Measurements from ENCODE around the gene IL13RA1.
A peak's percentile ranks its signal among the peaks of the same experiment; 100 is the strongest.

The IL13RA1 gene

DNA sequence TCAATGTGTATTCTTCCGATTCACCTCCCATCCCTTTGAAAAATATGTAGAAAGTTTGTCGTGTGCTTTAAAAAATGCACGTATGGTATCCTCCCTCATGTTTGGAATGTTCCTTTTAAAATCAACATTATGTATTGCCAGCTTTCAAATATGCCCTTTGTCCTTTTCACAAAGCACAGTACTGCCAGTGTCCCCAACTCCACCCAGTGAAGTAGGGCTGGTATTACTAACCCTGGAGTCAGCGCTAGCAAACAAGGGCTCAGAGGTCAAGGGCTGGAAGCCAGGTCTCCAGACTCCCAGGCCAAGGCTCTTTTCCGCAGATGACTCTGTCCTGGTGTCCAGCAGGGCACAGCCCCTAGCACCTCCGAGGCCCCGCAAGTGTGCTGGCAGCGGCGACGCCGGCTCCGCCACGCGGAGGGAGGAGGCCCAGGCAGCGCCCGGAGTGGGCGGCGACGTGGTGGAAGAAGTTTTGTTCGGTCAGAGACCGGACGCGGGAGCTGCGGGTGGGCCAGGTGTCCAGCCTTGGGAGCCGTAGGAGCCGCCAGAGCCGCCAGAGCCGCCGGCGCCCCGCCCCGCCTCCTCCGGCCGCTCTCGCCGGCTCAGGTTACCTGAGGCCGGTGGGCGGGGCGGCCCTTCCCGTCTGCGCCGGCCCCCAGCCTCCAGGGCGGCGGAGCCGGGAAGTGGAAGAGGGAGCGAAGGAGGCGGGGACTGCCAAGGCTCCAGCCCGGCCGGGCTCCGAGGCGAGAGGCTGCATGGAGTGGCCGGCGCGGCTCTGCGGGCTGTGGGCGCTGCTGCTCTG lies at the start of gene IL13RA1:
Gene IL13RA1 (plus strand): TSS at position 720 of the 799 bp plus-strand sequence. CDS start 33 bp downstream, at position 753.
- DNase-seq: peak; percentile 58
- Histone ChIP-seq H3K4me3 (ENCODE audit: low read depth, low read length) (peak within 1 kb of the TSS; percentile 67), H3K27ac (peak within 1 kb of the TSS; percentile 78), H3K36me3 (replicated peaks) (no peaks in the 10 kb centered on the region), H3K27me3 (replicated peaks) (no peaks in the 10 kb centered on the region)
- in situ Hi-C loops (cut with HindIII; ENCODE audit: low pct_ligation_motif_present, low sequenced_read_pairs): no loop called here
- TF ChIP-seq, protein P1, sequence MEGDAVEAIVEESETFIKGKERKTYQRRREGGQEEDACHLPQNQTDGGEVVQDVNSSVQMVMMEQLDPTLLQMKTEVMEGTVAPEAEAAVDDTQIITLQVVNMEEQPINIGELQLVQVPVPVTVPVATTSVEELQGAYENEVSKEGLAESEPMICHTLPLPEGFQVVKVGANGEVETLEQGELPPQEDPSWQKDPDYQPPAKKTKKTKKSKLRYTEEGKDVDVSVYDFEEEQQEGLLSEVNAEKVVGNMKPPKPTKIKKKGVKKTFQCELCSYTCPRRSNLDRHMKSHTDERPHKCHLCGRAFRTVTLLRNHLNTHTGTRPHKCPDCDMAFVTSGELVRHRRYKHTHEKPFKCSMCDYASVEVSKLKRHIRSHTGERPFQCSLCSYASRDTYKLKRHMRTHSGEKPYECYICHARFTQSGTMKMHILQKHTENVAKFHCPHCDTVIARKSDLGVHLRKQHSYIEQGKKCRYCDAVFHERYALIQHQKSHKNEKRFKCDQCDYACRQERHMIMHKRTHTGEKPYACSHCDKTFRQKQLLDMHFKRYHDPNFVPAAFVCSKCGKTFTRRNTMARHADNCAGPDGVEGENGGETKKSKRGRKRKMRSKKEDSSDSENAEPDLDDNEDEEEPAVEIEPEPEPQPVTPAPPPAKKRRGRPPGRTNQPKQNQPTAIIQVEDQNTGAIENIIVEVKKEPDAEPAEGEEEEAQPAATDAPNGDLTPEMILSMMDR (IDR thresholded peaks at IDR 0.05; ENCODE audit: low read depth, low read length, missing control alignments): no peak

DNA sequence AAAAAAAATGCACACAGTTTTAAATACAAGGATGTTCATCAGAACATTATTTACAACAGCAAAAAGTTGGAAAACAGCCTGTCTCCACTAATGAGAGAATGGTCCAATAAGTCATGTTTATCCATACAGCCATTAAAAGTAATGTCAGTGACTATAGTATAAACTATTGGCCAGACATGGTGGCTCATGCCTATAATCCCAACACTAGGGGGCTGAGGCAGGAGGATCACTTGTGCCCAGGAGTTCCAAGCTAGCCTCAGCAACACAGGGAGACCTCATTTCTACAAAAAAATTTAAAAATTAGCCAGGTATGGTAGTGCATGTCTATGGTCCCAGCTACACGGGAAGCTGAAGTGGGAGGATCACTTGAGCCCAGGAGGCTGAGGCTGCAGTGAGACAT lies 48.1 kb upstream of the IL13RA1 start:
- Histone ChIP-seq H3K27ac (no peak overlapping the region), H3K27me3 (replicated peaks) (no peaks in the 10 kb centered on the region), H3K4me3 (ENCODE audit: low read depth, low read length) (no peak overlapping the region), H3K36me3 (replicated peaks) (no peaks in the 10 kb centered on the region)
- no peak for DNase-seq
- TF ChIP-seq, protein P1 (IDR thresholded peaks at IDR 0.05; ENCODE audit: low read depth, low read length, missing control alignments): peak; percentile 23
- in situ Hi-C loops (cut with HindIII; ENCODE audit: low pct_ligation_motif_present, low sequenced_read_pairs): no loop called here

DNA sequence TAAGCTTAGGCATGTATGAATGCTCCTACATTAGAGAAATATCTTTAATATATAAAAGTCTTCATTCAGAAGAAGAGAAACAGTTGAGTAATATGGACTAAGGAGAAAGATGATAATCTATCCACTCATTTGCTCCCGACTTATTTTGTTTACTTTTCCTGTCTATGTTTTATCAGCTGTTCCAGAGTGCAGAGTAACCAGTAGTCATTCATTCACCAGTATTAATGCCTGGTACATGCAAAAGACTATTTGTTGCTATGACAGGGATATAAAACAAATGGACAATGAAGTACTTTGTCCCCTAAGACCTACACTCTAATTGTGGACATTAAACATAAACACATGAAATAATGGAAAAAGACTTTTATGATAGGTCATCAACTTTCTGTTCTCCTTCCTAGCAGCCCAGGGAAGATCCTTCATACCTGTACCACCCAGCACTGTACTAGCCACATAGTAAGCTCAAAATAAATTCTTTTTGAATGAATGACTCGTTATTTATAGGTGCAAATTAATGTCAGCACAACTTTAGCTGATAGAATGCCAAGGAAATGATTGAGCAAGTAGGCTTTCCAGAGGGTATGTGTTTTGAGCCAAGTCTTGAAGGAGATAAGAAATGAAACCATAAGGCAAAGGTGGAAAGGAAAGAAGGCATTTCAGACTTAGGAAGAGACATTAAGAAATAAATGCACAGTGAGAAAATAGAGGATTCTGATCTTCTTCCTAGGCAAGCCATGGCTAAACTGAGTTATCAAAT lies 45.0 kb upstream of the IL13RA1 start:
- no peaks in the 10 kb centered on the region for H3K27me3 ChIP-seq (replicated peaks)
- in situ Hi-C loops (cut with HindIII; ENCODE audit: low pct_ligation_motif_present, low sequenced_read_pairs): no loop called here
- DNase-seq: no peak
- H3K4me3 ChIP-seq (ENCODE audit: low read depth, low read length): no peak overlapping the region
- no peaks in the 10 kb centered on the region for H3K36me3 ChIP-seq (replicated peaks)
- H3K27ac ChIP-seq: no peak overlapping the region
- TF ChIP-seq, protein P1 (IDR thresholded peaks at IDR 0.05; ENCODE audit: low read depth, low read length, missing control alignments): no peak

DNA sequence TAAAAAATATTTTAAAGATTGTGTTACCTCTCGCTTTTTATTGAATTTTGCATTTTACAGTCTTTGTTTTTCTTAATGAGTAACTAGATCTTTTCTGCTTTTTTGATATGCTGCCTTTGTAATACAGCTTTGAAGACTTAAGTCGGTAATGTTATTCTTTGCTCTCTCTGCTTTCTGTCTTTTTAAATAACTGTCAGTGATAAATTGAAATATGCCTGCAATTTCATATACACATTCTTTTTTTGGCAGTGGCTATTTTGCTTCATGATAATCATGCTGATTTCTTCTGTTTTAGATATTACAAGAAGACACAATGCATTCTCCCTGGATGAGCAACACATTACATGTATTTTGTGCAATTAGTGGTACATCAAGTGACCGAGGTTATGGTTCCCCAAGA lies 42.0 kb upstream of the IL13RA1 start:
- H3K27me3 ChIP-seq (replicated peaks): no peaks in the 10 kb centered on the region
- TF ChIP-seq, protein P1 (IDR thresholded peaks at IDR 0.05; ENCODE audit: low read depth, low read length, missing control alignments): no peak
- in situ Hi-C loops (cut with HindIII; ENCODE audit: low pct_ligation_motif_present, low sequenced_read_pairs): no loop called here
- no peak overlapping the region for H3K27ac ChIP-seq
- no peaks in the 10 kb centered on the region for H3K36me3 ChIP-seq (replicated peaks)
- no peak overlapping the region for H3K4me3 ChIP-seq (ENCODE audit: low read depth, low read length)
- DNase-seq: no peak

DNA sequence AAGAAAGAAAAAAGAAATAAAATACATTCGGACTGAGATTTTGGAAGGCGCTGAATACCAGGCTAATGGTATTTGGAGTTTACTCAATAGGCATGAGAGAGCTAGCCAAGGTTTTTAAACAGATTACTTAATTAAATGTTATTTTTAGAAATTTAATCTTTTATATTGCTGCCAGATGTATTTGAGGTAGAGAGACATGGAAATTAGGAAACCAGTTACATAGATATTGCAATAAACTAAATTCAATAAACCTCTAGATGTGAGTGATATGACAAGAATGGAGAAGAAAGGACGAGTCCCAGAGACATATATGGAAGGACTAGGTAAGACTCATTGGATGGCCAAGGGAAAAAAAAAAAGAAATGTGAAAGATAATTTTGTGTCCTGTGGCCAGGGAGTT lies 38.5 kb upstream of the IL13RA1 start:
- in situ Hi-C loops (cut with HindIII; ENCODE audit: low pct_ligation_motif_present, low sequenced_read_pairs): no loop called here
- Histone ChIP-seq H3K36me3 (replicated peaks) (no peaks in the 10 kb centered on the region), H3K27me3 (replicated peaks) (no peaks in the 10 kb centered on the region), H3K4me3 (ENCODE audit: low read depth, low read length) (no peak overlapping the region), H3K27ac (no peak overlapping the region)
- no peak for DNase-seq
- TF ChIP-seq, protein P1 (IDR thresholded peaks at IDR 0.05; ENCODE audit: low read depth, low read length, missing control alignments): no peak

Measured in brain microvascular endothelial cell (primary cell).